Duodenal mucosa (tissue), 2 donors: Measurements from ENCODE around the gene CDC45.

Experiments used
- H3K27ac ChIP-seq: one replicate; pipeline ENCODE4 v1.7.0; 2013; ENCODE audit warnings: low read depth, low read length
- H3K27me3 ChIP-seq, 2 donors: one replicate each; pipeline ENCODE4 v1.7.0; 2013; ENCODE audit warnings: low read length in 2 of 2, control low read depth in 1 of 2; ENCODE audit not compliant: insufficient read depth in 2 of 2, control insufficient read depth in 1 of 2
- H3K36me3 ChIP-seq, 2 donors: one replicate each; pipeline ENCODE4 v1.7.0; 2013; ENCODE audit warnings: low read length in 2 of 2, control low read depth in 1 of 2; ENCODE audit not compliant: insufficient read depth in 2 of 2, control insufficient read depth in 1 of 2
- H3K4me1 ChIP-seq, 2 donors: one replicate each; pipeline ENCODE4 v1.7.0; 2013; ENCODE audit warnings: low read length in 2 of 2, control low read depth in 1 of 2; ENCODE audit not compliant: insufficient read depth in 2 of 2, control insufficient read depth in 1 of 2
- H3K4me3 ChIP-seq, 2 donors: one replicate each; pipeline ENCODE4 v1.7.0; 2013; ENCODE audit warnings: low read length in 2 of 2, low read depth in 1 of 2
- H3K9ac ChIP-seq, 2 donors: one replicate each; pipeline ENCODE4 v1.7.0; 2013; ENCODE audit warnings: low read length in 2 of 2, low read depth in 1 of 2
- H3K9me3 ChIP-seq, 2 donors: one replicate each; pipeline ENCODE4 v1.7.0; 2013; ENCODE audit warnings: low read length in 2 of 2, control low read depth in 1 of 2; ENCODE audit not compliant: control insufficient read depth in 1 of 2

Gene CDC45

DNA sequence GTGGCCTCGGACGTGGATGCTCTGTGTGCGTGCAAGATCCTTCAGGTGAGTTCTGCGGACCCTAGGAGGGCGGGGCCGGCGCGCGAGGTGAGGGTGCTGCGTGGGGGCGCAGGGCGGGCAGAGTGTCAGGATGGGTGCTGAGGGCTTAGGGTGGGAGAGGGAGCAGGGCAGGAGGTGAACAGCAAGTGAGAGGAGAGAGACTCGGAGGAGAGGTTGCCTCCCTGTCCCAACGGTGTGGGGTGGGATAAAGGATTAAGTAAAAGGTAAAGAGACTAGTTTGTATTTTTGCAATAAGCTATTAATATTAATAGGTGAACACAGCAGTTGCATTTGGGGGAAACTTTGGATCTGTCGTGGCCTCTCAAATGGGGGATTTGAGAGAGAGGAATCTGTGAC lies 451 bp downstream of the CDC45 start:
- Histone ChIP-seq H3K9ac (peak overlapping the region in 1 of 2 donors; percentile 31), H3K27ac (no peak overlapping the region), H3K4me3 (peak overlapping the region; percentile 76 to 90), H3K27me3 (no peaks in the 10 kb centered on the region), H3K36me3 (peaks cover 0 to 11% of the 10 kb centered on the region in 2 donors), H3K9me3 (no peaks in the 10 kb centered on the region), H3K4me1 (peaks cover 9 to 17% of the 10 kb centered on the region in 2 donors)

DNA sequence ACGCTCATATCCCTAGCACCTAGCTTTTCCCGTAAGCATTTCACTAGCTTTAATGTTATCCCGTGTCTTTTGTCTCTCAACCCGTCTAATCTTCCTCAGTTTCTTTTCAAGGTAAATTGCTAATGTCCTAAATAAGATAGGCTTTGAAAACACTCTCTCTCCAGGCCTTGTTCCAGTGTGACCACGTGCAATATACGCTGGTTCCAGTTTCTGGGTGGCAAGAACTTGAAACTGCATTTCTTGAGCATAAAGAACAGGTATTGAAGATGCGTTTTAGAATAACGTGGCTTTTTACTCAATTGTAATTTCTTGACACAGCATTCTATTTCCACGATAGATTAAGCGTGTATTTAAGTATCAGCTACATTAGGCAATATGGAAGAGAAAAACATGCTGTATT lies 1.1 kb downstream of the CDC45 start:
- H3K9ac ChIP-seq: no peak overlapping the region
- H3K27ac ChIP-seq: no peak overlapping the region
- H3K4me3 ChIP-seq: peak overlapping the region; percentile 76 to 90

DNA sequence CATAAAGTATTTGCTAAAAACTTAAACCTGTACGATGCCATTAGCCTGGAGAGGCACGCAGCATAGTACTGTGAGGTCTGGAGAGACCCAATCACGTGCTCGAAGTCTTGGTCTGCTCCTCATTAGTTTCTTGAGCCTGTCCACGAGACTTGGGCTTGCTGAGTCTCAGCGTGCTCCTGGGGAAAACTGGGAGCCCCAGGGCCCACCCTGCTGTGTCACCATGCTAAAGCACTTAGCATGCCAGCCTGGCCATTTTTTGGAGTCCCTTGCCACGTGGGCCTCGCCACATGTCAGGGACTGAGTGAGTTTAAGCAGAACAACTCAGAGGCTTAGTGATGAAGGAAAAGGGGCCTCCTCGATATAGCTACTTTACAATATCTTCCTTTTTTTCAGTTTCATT lies 2.6 kb downstream of the CDC45 start:
- Histone ChIP-seq H3K4me3 (no peak overlapping the region), H3K9me3 (no peaks in the 10 kb centered on the region), H3K36me3 (peaks cover 0 to 3% of the 10 kb centered on the region in 2 donors), H3K27me3 (no peaks in the 10 kb centered on the region), H3K4me1 (peaks cover 6 to 13% of the 10 kb centered on the region in 2 donors), H3K9ac (no peak overlapping the region), H3K27ac (no peak overlapping the region)

More for the DNA sequence above, 1.1 kb downstream of the CDC45 start:
- peaks cover 9 to 17% of the 10 kb centered on the region in 2 donors for H3K4me1 ChIP-seq
- no peaks in the 10 kb centered on the region for H3K27me3 ChIP-seq
- peaks cover 0 to 8% of the 10 kb centered on the region in 2 donors for H3K36me3 ChIP-seq
- no peaks in the 10 kb centered on the region for H3K9me3 ChIP-seq

DNA sequence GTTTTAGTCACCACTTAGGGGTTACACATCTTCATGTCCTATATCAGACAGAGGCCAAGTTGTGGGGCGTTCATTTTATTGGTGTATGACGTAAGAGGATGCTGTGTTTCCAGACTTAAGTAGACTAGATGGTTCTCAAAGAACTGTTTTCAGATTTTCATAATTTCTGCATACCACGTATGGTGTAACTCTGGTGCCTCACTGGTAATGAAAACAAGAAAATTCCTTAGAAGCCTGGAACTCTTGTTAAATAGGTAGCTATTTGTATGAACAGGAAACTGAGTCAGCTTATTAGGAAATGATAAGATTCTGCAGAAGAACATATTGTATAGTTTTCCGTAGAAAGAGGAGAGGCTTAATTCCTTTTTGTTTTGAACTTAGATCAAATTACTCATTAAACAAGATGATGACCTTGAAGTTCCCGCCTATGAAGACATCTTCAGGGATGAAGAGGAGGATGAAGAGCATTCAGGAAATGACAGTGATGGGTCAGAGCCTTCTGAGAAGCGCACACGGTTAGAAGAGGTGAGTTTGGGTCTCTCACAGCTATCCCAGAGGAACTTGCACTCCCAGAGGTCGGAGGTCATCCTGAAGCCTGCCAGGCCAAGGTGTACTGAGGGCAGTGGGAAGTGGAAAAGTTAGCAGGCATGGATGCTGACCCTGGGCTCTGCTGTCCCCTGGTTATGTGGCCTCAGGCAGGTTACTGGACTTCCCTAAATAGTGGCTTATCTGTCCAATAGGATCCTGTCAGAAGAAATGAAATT lies 3.9 kb downstream of the CDC45 start:
- no peak overlapping the region for H3K4me3 ChIP-seq
- no peak overlapping the region for H3K27ac ChIP-seq
- H3K36me3 ChIP-seq: peaks cover 0 to 7% of the 10 kb centered on the region in 2 donors

DNA sequence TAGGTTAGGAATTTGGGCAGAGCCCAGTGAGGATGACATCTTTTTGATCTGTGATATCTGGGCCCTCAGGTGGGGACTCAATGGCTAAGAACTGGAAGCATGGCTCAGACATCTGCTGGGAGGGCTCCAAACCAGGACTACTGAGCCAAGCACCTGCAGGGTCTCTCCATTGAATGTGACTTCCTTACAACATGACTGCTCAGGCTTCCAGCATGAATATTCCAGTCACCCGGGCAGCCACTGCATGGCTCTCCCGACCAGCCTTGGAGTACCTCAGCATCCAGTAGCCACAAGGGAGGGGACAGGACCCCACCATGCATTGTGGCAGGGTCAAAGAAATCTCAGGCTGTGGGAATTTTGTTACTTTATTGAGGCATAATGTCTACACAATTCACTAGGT lies 8.6 kb downstream of the CDC45 start:
- Histone ChIP-seq H3K9ac (no peak overlapping the region), H3K9me3 (no peaks in the 10 kb centered on the region), H3K4me3 (no peak overlapping the region), H3K36me3 (peaks cover 0 to 7% of the 10 kb centered on the region in 2 donors), H3K27ac (no peak overlapping the region), H3K4me1 (no peaks in the 10 kb centered on the region), H3K27me3 (no peaks in the 10 kb centered on the region)

More for the DNA sequence above, 3.9 kb downstream of the CDC45 start:
- Histone ChIP-seq H3K4me1 (peaks cover 0 to 6% of the 10 kb centered on the region in 2 donors), H3K27me3 (no peaks in the 10 kb centered on the region), H3K9me3 (no peaks in the 10 kb centered on the region), H3K9ac (no peak overlapping the region)

DNA sequence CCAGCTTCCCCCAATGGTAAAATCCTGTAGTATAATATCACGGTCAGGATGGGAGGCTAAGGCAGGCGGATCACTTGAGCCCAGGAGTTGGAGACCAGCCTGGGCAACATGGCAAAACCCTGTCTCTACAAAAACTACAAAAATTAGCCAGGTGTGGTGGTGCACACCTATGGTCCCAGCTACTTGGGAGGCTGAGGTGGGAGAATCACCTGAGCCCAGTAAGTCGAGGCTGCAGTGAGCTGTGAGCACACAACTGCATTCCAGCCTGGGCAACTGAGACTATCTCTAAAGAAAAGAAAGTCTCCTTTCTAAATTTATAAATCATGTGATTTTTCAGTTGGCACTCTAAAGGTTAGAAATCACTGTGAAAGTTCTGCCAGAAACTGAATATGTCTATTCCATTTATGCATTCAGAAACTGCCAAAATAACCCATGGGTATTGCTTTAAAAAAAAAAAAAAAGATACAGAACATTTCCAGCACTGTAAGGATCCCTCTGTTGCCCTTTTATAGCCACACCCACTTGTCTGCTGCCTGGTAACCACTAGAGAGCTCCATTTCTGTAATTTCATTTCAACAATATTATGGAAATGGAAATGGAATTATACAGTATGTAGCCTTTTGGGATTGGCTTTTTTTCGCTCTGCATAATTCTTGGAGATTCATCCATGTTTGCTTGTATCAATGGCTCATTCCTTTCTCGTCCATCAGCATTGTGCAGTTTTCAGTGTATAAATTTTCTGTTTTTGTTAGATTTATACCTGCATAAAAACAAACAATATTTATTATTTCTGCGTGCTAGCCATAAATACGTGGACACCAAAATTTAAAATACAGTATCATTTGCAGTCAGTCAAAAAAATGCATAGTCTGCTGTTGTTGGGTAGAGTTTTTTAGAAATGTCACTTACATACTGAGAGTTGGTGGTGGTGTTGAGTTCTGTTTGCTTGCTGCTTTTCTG lies 9.4 kb downstream of the CDC45 start:
- no peak overlapping the region for H3K4me3 ChIP-seq
- H3K9me3 ChIP-seq: no peaks in the 10 kb centered on the region
- no peak overlapping the region for H3K9ac ChIP-seq
- H3K27me3 ChIP-seq: no peaks in the 10 kb centered on the region
- H3K36me3 ChIP-seq: peaks cover 0 to 4% of the 10 kb centered on the region in 2 donors
- H3K27ac ChIP-seq: no peak overlapping the region
- H3K4me1 ChIP-seq: no peaks in the 10 kb centered on the region

DNA sequence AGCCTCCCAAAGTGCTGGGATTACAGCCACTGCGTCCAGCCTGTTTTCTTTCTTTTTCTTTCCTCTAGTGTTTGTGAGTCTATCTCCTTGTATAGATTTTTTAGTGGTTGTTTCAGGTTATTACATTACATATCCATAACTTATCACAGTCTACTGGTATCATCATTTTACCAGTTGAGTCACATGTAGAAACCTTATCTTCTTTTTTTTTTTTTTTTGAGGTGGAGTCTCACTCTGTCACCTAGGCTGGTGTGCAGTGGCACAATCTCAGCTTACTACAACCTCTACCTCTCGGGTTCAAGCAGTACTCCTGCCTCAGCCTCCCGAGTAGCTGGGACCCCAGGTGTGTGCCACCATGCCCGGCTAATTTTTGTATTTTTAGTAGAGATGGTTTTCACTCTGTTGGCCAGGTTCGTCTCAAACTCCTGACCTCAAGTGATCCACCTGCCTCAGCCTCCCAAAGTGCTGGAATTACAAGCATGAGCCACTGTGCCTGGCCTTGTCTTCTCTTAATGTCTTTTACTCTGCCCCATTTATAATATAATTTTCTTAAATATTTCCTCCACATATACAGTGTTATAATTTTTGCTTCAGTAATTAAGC lies 11.0 kb downstream of the CDC45 start:
- Histone ChIP-seq H3K36me3 (peaks cover 0 to 4% of the 10 kb centered on the region in 2 donors), H3K27me3 (no peaks in the 10 kb centered on the region), H3K27ac (no peak overlapping the region), H3K9me3 (no peaks in the 10 kb centered on the region), H3K9ac (no peak overlapping the region), H3K4me3 (no peak overlapping the region), H3K4me1 (no peaks in the 10 kb centered on the region)

DNA sequence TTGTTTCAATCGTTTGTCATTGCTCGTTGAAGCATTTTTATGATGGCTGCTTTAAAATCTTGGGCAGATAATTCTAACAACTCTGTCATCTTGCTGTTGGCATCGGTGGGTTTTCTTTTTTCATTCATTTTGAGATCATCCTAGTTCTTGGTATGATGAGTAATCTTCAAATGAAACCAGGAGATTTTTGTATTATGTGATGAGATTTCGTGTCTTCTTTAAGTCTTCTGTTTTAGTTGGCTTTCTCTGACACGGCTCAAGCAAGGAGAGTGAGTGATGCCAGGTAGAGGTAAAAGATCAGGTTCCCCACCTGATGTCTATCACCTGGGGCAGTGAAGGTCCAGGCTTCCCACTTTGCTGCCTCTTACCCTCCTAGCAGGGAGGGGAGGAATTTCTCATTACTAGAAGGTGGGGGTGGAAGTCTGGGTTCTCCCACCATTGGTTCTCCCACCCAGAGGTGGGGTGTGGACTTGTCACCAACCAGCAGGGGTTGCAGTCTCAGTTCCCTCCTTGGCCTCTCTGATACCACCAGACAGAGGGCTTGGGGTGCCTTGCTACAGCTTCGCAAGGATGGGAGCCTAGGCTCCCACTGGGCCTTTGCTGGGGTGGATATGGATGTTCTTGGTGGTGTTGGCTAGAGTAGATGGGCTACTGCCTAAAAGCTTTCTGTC lies 12.9 kb downstream of the CDC45 start:
- Histone ChIP-seq H3K36me3 (peaks cover 0 to 4% of the 10 kb centered on the region in 2 donors), H3K9ac (no peak overlapping the region), H3K4me1 (no peaks in the 10 kb centered on the region), H3K4me3 (no peak overlapping the region), H3K27me3 (no peaks in the 10 kb centered on the region), H3K9me3 (no peaks in the 10 kb centered on the region), H3K27ac (no peak overlapping the region)

DNA sequence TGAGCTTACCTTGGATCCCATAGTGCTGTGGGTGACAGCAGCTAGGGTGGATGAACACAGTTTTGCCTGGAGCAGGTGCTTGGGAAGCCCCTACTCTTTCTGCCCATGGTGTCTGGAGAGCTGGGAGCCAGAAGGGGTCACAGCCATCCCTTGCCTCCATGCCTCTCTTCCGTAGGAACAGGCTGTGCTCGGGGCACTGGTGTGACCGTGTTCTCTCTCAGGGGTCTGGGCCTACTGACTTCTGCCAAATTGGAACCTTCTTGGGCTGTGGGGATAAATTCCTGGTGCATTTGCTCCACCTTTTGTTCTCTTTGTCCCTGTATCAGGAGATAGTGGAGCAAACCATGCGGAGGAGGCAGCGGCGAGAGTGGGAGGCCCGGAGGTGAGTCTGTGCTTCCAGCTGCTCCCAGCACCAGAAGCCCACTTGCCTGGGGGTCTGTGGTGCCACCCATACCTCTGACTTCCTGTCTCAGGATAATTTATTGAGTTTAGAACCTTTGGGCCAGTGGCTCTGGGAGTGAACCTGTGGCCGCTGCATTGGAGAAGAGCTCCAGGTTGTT lies 14.4 kb downstream of the CDC45 start:
- Histone ChIP-seq H3K9me3 (no peaks in the 10 kb centered on the region), H3K27me3 (no peaks in the 10 kb centered on the region), H3K36me3 (peaks cover 0 to 5% of the 10 kb centered on the region in 2 donors), H3K4me1 (no peaks in the 10 kb centered on the region), H3K27ac (no peak overlapping the region), H3K4me3 (no peak overlapping the region), H3K9ac (no peak overlapping the region)
